Measurements from ENCODE around the gene AGPAT3. TPM values are rescaled to one million over a fixed set of nuclear protein-coding genes. Genes with fewer than 3 reads are reported as not detected.

AGPAT3 gene
- total RNA-seq, 1 donor: 27.7 TPM

GRCh38 chr21:43957128-43957571 is 92.1 kb downstream of the AGPAT3 start:
- H3K27me3 ChIP-seq (ENCODE audit: insufficient read depth, low read length): no peaks in the 10 kb centered on the region
- no peak overlapping the region for H3K4me3 ChIP-seq (ENCODE audit: low read length)
- peaks cover 3% of the 10 kb centered on the region for H3K4me1 ChIP-seq (ENCODE audit: insufficient read depth, low read length)
- no peaks in the 10 kb centered on the region for H3K9me3 ChIP-seq (ENCODE audit: low read depth, low read length)

- Histone ChIP-seq H3K4me1 (ENCODE audit: insufficient read depth, low read length) (peaks cover 3% of the 10 kb centered on the region), H3K27me3 (ENCODE audit: insufficient read depth, low read length) (no peaks in the 10 kb centered on the region), H3K4me3 (ENCODE audit: low read length) (no peak overlapping the region), H3K9me3 (ENCODE audit: low read depth, low read length) (no peaks in the 10 kb centered on the region)
Measured at GRCh38 chr21:43957611-43958362, 92.8 kb downstream of the AGPAT3 start.

DNA sequence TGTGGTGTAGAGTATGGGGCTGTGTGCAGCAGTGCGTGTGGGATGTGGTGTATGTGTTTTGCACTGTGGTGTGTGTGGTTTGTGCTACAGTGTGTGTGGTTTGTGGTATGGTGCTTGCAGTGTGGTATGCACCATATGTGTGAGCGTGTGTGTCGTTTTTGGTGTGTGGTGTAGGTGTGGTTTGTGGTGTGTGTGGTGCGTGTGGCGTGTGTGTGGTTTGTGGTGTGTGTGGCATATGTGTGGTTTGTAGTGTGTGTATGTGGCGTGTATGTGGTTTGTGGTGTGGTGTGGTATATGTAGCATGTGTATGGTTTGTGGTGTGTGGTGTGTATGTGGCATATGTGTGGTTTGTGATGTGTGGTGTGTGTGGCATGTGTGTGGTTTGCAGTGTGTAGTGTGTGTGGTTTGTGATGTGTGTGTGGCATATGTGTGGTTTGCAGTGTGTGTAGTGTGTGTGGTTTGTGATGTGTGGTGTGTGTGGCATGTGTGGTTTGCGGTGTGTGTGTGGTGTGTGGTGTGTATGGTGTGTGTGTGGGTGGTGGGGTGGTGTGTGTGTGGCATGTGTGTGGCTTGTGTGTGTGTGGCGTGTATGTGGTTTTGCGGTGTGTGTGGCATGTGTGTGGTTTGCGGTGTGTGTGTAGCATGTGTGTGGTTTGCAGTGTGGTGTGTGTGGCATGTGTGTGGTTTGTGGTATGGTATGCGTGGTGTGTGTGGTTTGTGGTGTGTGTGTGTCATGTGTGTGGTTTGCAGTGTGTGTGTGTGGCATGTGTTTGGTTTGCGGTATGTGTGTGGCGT is 93.5 kb downstream of the AGPAT3 start:
- Histone ChIP-seq H3K9me3 (ENCODE audit: low read depth, low read length) (no peaks in the 10 kb centered on the region), H3K27me3 (ENCODE audit: insufficient read depth, low read length) (no peaks in the 10 kb centered on the region), H3K4me1 (ENCODE audit: insufficient read depth, low read length) (peaks cover 3% of the 10 kb centered on the region), H3K4me3 (ENCODE audit: low read length) (no peak overlapping the region)

GRCh38 chr21:43959231-43960116 is 94.5 kb downstream of the AGPAT3 start:
- H3K4me3 ChIP-seq (ENCODE audit: low read length): no peak overlapping the region
- no peaks in the 10 kb centered on the region for H3K27me3 ChIP-seq (ENCODE audit: insufficient read depth, low read length)
- peaks cover 3% of the 10 kb centered on the region for H3K4me1 ChIP-seq (ENCODE audit: insufficient read depth, low read length)
- no peaks in the 10 kb centered on the region for H3K9me3 ChIP-seq (ENCODE audit: low read depth, low read length)

GRCh38 chr21:43961382-43961909 is 96.4 kb downstream of the AGPAT3 start:
- Histone ChIP-seq H3K27me3 (ENCODE audit: insufficient read depth, low read length) (no peaks in the 10 kb centered on the region), H3K9me3 (ENCODE audit: low read depth, low read length) (no peaks in the 10 kb centered on the region), H3K4me3 (ENCODE audit: low read length) (no peak overlapping the region), H3K4me1 (ENCODE audit: insufficient read depth, low read length) (peaks cover 3% of the 10 kb centered on the region)

- no peak overlapping the region for H3K4me3 ChIP-seq (ENCODE audit: low read length)
- no peaks in the 10 kb centered on the region for H3K27me3 ChIP-seq (ENCODE audit: insufficient read depth, low read length)
- no peaks in the 10 kb centered on the region for H3K4me1 ChIP-seq (ENCODE audit: insufficient read depth, low read length)
- H3K9me3 ChIP-seq (ENCODE audit: low read depth, low read length): no peaks in the 10 kb centered on the region
Measured at GRCh38 chr21:43965911-43966585, 101.0 kb downstream of the AGPAT3 start.

GRCh38 chr21:43966946-43967512 is 102.0 kb downstream of the AGPAT3 start:
- Histone ChIP-seq H3K4me1 (ENCODE audit: insufficient read depth, low read length) (no peaks in the 10 kb centered on the region), H3K9me3 (ENCODE audit: low read depth, low read length) (no peaks in the 10 kb centered on the region), H3K4me3 (ENCODE audit: low read length) (no peak overlapping the region), H3K27me3 (ENCODE audit: insufficient read depth, low read length) (no peaks in the 10 kb centered on the region)

- Histone ChIP-seq H3K4me3 (ENCODE audit: low read length) (no peak overlapping the region), H3K4me1 (ENCODE audit: insufficient read depth, low read length) (no peaks in the 10 kb centered on the region), H3K27me3 (ENCODE audit: insufficient read depth, low read length) (no peaks in the 10 kb centered on the region), H3K9me3 (ENCODE audit: low read depth, low read length) (no peaks in the 10 kb centered on the region)
Measured at GRCh38 chr21:43967981-43968380, 103.0 kb downstream of the AGPAT3 start.

DNA sequence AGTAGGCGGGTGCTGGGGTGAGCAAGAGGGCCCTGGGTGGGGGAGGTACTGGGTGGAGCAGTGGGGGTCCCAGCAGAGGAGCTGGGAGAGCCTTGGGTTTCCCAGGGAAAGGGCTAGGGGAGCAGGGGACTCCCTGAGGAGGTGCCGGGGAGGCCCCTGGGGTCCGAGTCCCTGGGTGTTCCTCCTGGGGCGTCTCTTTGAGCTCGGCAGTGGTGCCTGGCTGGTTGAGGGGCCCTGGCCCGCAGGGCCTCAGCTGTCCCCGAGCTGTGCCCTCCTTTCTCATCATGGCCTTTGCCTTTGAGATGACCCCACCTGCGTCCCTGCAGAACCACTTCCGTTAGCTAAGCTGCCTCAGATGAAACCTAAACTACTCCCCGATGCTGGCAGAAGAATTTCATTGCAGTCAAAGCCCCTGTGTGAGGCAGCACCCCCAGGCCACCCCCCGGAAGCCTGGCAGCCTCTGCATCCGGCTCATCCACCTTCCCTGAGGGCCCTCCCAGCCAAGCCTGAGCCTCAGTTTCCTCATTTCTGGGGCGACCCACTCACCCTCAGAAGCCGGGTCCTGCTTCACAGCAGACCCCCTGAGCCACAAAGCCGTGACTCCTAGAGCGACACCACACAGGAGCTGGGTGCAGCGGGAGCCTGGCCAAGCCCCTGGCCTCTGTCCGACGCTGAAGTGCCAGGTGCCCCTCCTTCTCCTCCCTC is 103.5 kb downstream of the AGPAT3 start:
- Histone ChIP-seq H3K27me3 (ENCODE audit: insufficient read depth, low read length) (no peaks in the 10 kb centered on the region), H3K9me3 (ENCODE audit: low read depth, low read length) (no peaks in the 10 kb centered on the region), H3K4me3 (ENCODE audit: low read length) (no peak overlapping the region), H3K4me1 (ENCODE audit: insufficient read depth, low read length) (no peaks in the 10 kb centered on the region)

DNA sequence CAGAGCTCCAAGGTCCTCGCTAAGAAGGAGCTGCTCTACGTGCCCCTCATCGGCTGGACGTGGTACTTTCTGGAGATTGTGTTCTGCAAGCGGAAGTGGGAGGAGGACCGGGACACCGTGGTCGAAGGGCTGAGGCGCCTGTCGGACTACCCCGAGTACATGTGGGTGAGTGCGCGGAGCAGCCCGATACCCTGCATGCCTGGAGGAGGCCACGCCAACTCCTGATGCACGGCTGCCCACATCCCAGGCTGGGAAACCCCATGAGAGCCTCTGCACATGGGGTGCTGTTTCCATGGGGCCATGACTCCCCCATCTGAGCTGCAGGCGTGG is 104.1 kb downstream of the AGPAT3 start:
- Histone ChIP-seq H3K27me3 (ENCODE audit: insufficient read depth, low read length) (no peaks in the 10 kb centered on the region), H3K4me3 (ENCODE audit: low read length) (no peak overlapping the region), H3K4me1 (ENCODE audit: insufficient read depth, low read length) (no peaks in the 10 kb centered on the region), H3K9me3 (ENCODE audit: low read depth, low read length) (no peaks in the 10 kb centered on the region)

GRCh38 chr21:43970551-43970950 is 105.5 kb downstream of the AGPAT3 start:
- no peaks in the 10 kb centered on the region for H3K9me3 ChIP-seq (ENCODE audit: low read depth, low read length)
- no peak overlapping the region for H3K4me3 ChIP-seq (ENCODE audit: low read length)
- no peaks in the 10 kb centered on the region for H3K27me3 ChIP-seq (ENCODE audit: insufficient read depth, low read length)
- H3K4me1 ChIP-seq (ENCODE audit: insufficient read depth, low read length): peaks cover 3% of the 10 kb centered on the region

DNA sequence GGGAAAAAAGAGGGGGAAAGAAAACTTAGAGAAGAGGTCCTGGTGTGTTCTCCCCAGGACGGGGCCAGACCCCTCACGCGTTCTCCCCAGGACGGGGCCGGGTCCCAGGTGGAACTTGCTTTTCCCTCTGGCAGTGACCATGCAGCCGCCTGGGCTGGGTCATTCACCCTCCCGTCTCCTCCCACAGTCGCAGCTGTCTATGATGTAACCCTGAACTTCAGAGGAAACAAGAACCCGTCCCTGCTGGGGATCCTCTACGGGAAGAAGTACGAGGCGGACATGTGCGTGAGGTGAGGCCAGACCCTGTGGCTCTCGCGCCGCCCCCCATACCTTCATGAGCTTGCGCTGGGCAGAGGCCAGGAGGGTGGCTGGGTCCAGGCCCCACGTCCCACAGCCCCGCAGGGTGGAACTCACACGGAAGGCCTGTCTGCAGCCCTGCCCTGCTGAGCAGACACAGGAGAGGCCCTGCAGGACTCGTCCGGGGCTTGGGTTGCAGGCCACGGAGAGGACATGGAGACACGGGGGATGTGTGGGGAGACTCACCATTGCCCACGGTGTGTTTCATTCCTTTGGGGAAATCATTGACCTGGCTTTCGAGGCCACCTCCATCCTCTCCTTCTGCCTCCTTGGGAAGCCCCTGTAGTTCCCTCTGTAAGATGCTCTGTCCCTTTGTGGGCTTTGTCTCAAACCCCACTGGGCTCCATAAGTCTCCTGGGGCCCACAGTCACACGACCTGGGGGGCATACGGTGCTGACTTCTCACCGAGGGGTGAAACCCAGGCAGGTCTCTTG is 106.4 kb downstream of the AGPAT3 start:
- H3K4me3 ChIP-seq (ENCODE audit: low read length): no peak overlapping the region
- no peaks in the 10 kb centered on the region for H3K27me3 ChIP-seq (ENCODE audit: insufficient read depth, low read length)
- H3K9me3 ChIP-seq (ENCODE audit: low read depth, low read length): no peaks in the 10 kb centered on the region
- peaks cover 3% of the 10 kb centered on the region for H3K4me1 ChIP-seq (ENCODE audit: insufficient read depth, low read length)

- Histone ChIP-seq H3K27me3 (ENCODE audit: insufficient read depth, low read length) (no peaks in the 10 kb centered on the region), H3K9me3 (ENCODE audit: low read depth, low read length) (no peaks in the 10 kb centered on the region), H3K4me3 (ENCODE audit: low read length) (no peak overlapping the region), H3K4me1 (ENCODE audit: insufficient read depth, low read length) (peaks cover 3% of the 10 kb centered on the region)
Measured at GRCh38 chr21:43971992-43972255, 106.9 kb downstream of the AGPAT3 start.

Data from mononuclear cell (primary cell).